Breast epithelium (tissue), 3 donors: ENCODE results near the gene G3BP1.

Experiments used
- CTCF ChIP-seq, 3 donors: fragments of 450-650 bp; IDR thresholded peaks; one replicate each; pipeline ENCODE4 v1.5.1; 2016 to 2017; ENCODE audit warnings: antibody characterized with exemption in 3 of 3, mild to moderate bottlenecking in 3 of 3, moderate library complexity in 3 of 3
- POLR2A ChIP-seq: fragments of 450-650 bp; IDR thresholded peaks from one replicate; pipeline ENCODE4 v1.6.1; 2016; ENCODE audit warnings: antibody characterized with exemption, mild to moderate bottlenecking, moderate library complexity

GRCh38 chr5:151805414-151806223 is 33.9 kb downstream of the G3BP1 start:
- TF ChIP-seq CTCF (IDR thresholded peaks at IDR 0.05), result no peak
- TF ChIP-seq POLR2A, result no peak
